K562 treated with DMSO at 1 percent for 4 hours (cell line): ENCODE measurements around the gene TJP2. TPM values are rescaled to one million over a fixed set of nuclear protein-coding genes. Genes with fewer than 3 reads are reported as not detected.

Source experiments
- total RNA-seq: library from RNA; unstranded; fragments of 300-600 nt; gene quantifications from 2 replicates; pipeline ENCODE4 v1.2.3, GENCODE V29; 2022; ENCODE audit not compliant: insufficient read depth

TJP2 gene
- 23.2 and 34.1 TPM in 2 replicates for total RNA-seq

DNA sequence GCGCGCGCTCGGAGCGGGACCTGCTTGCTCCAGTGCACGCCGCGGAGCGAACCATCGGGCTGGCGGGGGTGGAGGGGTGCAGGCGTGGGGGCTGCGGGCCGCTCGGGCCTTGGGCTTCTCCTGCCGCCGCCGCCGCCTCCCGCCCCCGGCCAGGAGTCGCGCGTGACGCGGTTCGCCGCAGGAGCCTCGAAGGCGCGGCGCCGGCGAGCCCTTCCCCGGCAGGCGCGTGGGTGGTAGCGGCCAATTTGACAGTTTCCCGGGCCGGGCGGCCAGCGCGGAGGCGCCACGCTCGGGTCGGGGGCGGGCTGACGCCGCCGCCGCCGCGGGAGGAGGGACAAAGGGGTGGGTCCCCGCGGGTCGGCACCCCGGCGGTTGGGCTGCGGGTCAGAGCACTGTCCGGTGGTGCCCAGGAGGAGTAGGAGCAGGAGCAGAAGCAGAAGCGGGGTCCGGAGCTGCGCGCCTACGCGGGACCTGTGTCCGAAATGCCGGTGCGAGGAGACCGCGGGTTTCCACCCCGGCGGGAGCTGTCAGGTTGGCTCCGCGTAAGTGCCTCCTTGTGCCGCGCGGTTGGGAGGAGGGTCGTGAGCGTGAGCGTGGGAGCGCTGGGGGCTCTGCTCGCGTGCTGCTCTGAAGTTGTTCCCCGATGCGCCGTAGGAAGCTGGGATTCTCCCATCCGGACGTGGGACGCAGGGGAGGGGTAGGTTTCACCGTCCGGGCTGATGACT is at the start of gene TJP2:
Gene TJP2 (plus strand): TSS at position 387 of the 725 bp plus-strand sequence. CDS start 96 bp downstream, at position 483.

Other genes with a start within 250 kb of the TJP2 start
- not detected in 2 replicates for gene PRKACG, start 160.2 kb upstream of the TJP2 start, total RNA-seq
- 6.9 and 8.3 TPM in 2 replicates for gene FXN, start 138.5 kb upstream of the TJP2 start, total RNA-seq
- gene ENTREP1, start 150.9 kb downstream of the TJP2 start, total RNA-seq: not detected in 2 replicates